GM19372 (cell line): ENCODE results near the gene PRSS1.
A peak's percentile ranks its signal among the peaks of the same experiment; 100 is the strongest.
"Not testable (repeated sequence)": the region's sequence is repeated elsewhere in the genome, so short reads cannot be mapped to it uniquely, and the experiment has no call there.

ENCODE experiments used
- ATAC-seq: cut with Tn5 transposase; IDR thresholded peaks from one replicate; pipeline ENCODE4 v1.9.1; 2021; ENCODE audit warnings: mild to moderate bottlenecking, low read depth, moderate library complexity; ENCODE audit not compliant: unreplicated experiment

Gene PRSS1

GRCh38 chr7:142749218-142749993, at the start of gene PRSS1:
PRSS1 (plus strand) TSS chr7:142749472; CDS start chr7:142749485, 13 bp downstream.
- ATAC-seq = no peak

- not testable (repeated sequence) for ATAC-seq
These were observed 48.3 kb upstream of the PRSS1 start for GRCh38 chr7:142700935-142701334.

- ATAC-seq = no peak
These were observed 45.5 kb upstream of the PRSS1 start for GRCh38 chr7:142703655-142704305.

GRCh38 chr7:142708726-142709125, 40.5 kb upstream of the PRSS1 start:
- ATAC-seq = not testable (repeated sequence)

GRCh38 chr7:142709921-142710320, 39.4 kb upstream of the PRSS1 start:
- no peak for ATAC-seq

GRCh38 chr7:142711196-142711595, 38.1 kb upstream of the PRSS1 start:
- ATAC-seq = no peak

GRCh38 chr7:142711746-142712616, 37.3 kb upstream of the PRSS1 start:
- ATAC-seq = no peak

GRCh38 chr7:142712617-142712957, 36.7 kb upstream of the PRSS1 start:
- ATAC-seq = no peak

GRCh38 chr7:142714375-142714774, 34.9 kb upstream of the PRSS1 start:
- ATAC-seq = no peak

- ATAC-seq = no peak
These were observed 32.7 kb upstream of the PRSS1 start for GRCh38 chr7:142716596-142716995.

- no peak for ATAC-seq
These were observed 31.8 kb upstream of the PRSS1 start for GRCh38 chr7:142717453-142717852.

- no peak for ATAC-seq
These were observed 31.0 kb upstream of the PRSS1 start for GRCh38 chr7:142718313-142718712.

GRCh38 chr7:142720172-142720773, 29.0 kb upstream of the PRSS1 start:
- ATAC-seq = no peak

GRCh38 chr7:142720986-142721385, 28.3 kb upstream of the PRSS1 start:
- no peak for ATAC-seq

GRCh38 chr7:142722248-142722794, 27.0 kb upstream of the PRSS1 start:
- ATAC-seq = no peak

- ATAC-seq = no peak
These were observed 16.0 kb upstream of the PRSS1 start for GRCh38 chr7:142733271-142733670.

GRCh38 chr7:142739923-142740492, 9.3 kb upstream of the PRSS1 start:
- peak; percentile 80 for ATAC-seq

- ATAC-seq = no peak
These were observed 8.5 kb upstream of the PRSS1 start for GRCh38 chr7:142740786-142741185.

GRCh38 chr7:142741932-142742331, 7.3 kb upstream of the PRSS1 start:
- not testable (repeated sequence) for ATAC-seq

GRCh38 chr7:142745091-142745635, 4.1 kb upstream of the PRSS1 start:
- ATAC-seq = no peak
